A172 (cell line): ENCODE data around the gene ACHE. TPM values are rescaled to one million over a fixed set of nuclear protein-coding genes. Genes with fewer than 3 reads are reported as not detected.

Experiments
- DNase-seq: peaks from one replicate; pipeline ENCODE4 v3.0.0-alpha.2; 2015; ENCODE audit warnings: low spot score
- total RNA-seq: library from RNA; depleted of rRNA; stranded (reverse); fragments of >200 nt; shearing (Covaris generic); gene quantifications from 2 replicates; pipeline ENCODE4 v1.2.3, GENCODE V29; 2014

The ACHE gene
- total RNA-seq, 1 experiment from 2014 or later: 1.5 TPM

DNA sequence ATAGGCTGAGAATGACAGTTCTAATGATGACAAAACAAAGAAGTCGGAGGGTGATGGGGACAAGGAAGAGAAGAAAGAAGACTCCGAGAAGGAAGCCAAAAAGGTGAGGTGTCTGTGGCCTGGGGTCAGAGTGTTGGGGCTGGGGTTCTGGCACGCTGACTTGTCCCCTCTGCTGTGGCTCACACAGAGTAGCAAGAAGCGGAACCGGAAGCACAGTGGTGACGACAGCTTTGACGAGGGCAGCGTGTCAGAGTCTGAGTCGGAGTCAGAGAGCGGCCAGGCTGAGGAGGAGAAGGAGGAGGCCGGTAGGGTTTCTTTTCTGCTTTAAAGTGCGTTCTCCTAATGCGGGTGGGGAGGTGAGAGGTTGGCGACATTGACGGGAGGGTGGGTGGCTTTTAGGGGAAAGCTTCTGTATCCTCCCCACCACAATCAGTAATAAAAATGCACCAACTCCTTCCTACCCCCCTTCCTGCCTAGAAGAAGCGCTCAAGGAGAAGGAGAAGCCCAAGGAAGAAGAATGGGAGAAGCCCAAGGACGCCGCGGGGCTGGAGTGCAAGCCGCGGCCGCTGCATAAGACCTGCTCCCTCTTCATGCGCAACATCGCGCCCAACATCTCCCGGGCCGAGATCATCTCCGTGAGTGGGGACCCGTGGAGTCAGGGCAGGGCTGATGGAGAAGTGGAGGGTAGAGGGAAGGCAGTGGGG is 10.8 kb downstream of the ACHE start:
- no peak for DNase-seq

DNA sequence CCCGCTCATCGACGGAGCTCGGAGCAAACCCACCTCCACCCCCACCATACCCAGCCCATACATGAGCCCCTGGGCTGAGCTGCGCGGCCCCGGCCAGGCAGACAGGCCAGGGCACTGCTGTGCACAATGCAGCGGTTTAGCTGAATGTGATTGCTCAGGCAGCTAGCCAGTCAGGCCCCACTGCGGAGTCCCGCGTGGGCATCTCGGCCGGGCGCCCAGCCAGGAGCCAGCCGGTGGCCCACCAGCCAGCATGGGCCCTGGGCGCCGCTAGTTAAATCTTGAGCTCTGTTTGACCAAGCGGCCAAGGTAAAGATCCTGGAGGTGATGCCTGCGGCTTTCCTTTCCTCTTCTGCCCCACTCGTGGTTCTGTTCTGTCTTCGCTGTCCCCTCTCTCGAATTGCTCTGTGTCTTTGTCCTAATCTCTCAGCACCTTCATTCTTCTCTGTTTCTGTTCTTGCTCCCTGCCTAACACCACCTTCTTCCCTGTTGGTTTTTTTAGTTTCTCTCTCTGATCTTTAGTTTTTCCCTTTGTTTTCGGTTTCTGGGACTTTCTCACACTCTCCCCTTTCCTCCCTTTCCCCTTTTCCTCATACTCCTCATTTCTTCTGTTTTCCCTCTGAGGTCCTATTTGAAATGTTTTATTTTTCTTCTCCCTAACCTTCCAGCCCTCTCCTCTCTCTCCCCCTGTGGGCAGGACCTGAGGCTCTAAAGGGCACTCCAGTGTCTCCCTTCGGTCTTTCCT is 12.7 kb downstream of the ACHE start:
- DNase-seq: no peak

DNA sequence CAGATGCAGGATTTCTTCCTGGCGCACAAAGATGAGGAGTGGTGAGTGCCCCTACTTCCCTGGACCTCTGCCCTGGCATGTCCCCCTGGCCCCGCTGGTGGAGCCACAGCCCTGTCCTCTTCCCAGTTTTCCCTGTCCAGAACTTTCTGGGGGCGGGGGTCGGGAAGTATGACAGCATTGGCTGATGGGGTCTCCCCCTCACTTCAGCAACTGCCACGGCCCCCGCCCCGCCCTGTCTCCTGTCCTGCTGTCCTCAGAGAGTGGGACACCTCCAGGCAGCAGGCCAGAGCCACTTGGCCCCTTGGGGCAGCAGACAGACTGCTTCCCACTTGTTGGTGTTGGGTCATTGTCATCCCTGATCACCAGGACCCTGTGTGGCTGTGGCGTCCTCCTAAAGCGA is 13.5 kb downstream of the ACHE start:
- no peak for DNase-seq

- DNase-seq: no peak
Observed at GRCh38 chr7:100881136-100881535, 14.6 kb downstream of the ACHE start.

DNA sequence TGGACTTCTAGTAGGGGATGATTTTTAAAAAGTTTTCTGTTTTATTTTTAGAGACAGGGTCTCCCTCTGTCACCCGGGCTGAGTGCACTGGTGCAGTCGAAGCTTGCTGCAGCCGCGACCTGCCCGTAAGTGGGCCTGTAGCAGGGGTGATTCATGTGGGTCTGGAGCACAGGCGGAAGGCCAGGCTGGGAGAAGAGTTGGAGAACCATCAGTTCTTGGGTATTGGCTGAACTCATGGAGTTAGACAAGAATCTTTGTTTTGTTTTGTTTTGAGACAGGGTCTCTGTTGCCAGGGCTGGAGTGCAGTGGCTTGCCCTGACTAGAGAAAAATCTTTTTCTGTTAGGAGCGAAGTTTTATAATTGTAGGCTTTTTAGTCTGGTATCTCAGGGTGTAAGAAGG is 15.0 kb downstream of the ACHE start:
- no peak for DNase-seq

DNA sequence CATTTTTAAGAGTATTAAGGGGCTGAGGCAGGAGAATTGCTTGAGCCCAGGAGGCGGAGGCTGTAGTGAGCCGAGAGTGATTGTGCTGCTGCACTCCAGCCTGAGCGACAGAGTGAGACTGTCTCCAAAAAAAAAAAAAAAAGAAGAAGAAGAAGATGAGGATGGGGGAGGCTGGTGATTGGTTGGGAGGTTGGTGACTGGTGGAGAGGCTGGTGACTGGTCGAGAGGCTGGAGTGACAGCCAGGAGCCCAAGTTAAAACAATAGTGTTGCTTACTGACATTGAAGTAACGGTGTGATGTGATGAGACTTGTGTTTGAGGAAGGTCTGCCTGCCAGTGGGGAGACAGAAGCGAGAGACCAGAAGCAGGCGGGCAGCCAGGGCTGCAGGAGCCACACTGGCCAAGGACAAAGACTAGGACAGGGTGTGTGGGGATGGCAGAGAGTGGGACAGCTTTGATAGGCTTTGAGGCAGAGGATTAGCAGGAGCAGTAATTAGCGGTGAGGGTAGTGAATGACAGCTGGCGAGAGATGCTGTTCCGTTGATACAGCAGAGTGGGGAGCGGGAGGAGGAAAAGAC is 15.9 kb downstream of the ACHE start:
- no peak for DNase-seq

DNA sequence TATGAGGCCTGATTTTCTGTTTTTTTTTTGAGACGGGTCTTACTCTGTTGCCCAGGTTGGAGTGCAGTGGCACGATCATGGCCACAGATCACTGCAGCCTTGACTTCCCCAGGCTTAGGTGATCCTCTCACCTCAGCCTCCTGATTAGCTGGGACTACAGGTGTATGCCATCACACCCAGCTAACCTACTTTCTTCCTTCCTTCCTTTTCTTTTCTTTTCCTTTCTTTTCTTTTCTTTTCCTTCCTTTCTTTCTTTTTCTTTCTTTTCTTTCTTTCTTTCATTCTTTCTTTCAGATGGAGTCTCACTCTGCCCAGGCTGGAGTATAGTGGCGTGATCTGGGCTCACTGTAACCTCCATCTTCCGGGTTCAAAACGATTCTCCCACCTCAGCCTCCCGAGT is 17.0 kb downstream of the ACHE start:
- DNase-seq: no peak

- DNase-seq: no peak
Observed at GRCh38 chr7:100878013-100878412, 17.7 kb downstream of the ACHE start.

GRCh38 chr7:100875356-100875751 is 20.3 kb downstream of the ACHE start:
- DNase-seq: peak; percentile 27

DNA sequence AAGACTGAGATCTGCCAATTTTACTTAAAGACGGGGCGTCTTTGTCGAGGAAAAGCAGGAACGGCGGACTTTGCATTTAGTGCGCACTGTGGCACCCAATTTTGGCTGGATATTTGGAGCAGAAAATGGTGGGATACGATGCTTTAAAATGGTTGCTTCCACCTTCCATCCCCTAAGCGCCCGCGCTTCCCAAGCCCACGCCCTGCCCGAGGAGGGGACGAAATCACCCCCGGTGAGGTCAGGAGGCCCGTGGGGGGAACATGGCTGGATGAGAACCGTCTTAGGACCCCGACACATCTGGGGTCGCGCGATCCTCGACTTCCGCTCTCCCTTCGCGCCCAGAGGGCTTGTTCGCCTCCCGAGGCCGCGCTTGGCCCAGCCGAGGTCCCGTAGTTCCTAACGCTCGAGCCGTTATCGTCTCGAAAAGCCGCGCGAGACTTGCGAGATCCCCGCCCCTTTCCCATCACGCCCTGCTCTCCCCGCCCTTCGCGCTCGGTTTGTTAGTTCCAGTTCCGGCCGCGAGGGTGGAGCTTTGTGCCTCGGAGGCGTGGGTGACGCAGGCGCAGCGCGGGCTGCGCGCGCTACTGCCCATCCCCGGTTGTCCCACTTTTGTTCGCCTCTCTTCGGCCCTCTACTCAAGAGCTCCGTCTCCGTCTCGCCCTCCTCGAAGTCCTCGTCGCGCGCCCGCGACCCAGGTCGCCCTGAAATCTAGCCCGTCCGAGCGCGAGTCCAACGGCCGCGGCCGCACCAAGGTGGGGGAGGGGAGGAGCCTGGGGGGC is 20.9 kb downstream of the ACHE start, which contains the start of gene SRRT:
Gene SRRT (plus strand): TSS at position 527 of the 779 bp plus-strand sequence. CDS start 488 bp downstream, outside the sequence.
- DNase-seq: peak; percentile 94

- DNase-seq: no peak
Observed at GRCh38 chr7:100874300-100874576, 21.4 kb downstream of the ACHE start.

DNA sequence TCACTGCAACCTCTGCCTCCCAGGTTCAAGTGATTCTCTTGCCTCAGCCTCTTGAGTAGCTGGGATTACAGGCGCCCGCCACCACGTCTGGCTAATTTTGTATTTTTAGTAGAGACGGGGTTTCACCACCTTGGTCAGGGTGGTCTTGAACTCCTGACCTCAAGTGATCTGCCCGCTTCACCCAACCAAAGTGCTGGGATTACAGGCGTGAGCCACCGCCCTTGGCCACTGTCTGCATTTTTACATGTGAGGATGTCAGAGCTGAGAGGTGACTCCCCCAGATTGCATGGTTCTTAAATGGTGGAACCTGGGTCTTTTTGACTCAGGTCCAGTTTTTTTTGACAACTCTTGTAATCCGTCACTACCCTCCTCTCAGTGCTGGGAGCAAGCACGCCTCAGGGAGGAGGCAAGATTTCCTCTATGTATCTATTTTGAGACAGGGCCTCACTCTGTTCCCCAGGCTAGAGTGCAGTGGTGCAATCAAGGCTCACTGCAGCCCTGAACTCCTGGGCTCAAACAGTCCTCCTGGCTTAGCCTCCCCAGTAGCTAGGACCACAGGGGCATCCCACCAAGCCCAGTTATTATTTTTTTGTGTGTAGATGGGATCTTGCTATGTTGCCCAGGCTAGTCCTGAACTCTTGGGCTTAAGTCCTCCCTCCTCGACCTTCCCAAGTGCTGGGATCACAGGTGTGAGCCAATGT is 21.9 kb downstream of the ACHE start:
- DNase-seq: no peak

DNA sequence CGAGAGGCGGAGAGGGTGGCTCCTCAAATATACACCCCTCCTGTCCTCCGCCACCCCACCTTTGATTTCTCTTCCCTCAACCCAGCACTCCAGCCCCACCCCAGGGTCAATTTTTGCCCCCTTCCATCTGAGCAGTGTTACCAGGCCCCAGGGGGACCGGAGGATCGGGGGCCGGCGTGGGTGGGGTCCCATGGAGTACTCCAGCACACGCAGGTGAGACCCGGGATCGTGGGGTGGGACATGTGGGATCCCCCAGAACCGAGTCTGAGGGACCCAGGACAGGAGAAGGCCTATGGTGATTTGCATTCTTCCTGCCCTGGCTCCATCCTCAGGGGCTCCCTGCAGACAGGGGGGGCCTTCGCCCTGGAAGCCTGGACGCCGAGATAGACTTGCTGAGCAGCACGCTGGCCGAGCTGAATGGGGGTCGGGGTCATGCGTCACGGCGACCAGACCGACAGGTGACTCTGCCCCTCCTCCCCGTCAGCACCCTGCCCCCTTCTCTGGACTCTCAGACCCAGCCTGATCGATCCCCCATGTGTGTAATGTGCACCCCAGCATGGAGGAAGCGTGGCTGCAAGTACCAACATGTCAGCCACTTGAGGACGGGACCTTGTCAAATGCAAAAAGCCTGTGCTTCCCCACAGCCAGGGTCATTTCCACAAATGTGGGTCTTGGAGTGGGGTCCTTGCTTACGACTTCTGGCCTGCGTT is 27.8 kb downstream of the ACHE start:
- DNase-seq: no peak

DNA sequence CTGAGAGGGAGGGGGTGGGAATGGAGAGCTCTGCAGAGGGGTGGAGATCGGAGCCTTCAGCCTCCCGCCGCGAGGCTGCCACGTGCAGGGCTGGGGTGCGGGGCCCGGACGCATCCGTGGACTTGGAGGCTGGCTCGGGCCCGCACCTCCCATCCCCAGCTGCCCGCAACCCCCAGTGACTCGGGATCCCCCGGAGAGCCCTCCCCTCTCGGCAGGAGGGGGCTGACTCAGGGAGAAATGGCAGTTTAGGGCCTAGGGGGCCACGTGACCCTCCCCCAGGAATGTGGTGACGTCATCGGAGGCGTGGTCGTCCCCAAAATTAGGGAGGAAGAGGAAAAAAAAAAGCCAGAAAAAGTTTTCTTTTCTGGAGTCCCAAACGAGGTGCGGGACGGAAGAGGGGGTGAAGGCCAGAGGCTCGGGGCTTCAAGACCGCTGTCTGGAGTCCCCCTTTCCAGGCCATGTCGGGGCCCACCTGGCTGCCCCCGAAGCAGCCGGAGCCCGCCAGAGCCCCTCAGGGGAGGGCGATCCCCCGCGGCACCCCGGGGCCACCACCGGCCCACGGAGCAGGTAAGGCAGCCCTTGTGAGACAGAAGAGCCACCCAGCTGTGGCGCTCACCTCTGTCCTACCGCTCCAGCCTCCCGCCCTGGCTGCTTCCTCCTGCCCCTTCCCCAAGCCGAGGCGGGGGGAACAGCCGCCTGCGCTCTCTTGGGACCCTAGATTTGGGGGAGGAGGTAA is 28.5 kb downstream of the ACHE start, which contains the start of gene TRIP6:
Gene TRIP6 (plus strand): TSS at position 348 of the 736 bp plus-strand sequence. CDS start 111 bp downstream, at position 459.
- peak; percentile 95 for DNase-seq

DNA sequence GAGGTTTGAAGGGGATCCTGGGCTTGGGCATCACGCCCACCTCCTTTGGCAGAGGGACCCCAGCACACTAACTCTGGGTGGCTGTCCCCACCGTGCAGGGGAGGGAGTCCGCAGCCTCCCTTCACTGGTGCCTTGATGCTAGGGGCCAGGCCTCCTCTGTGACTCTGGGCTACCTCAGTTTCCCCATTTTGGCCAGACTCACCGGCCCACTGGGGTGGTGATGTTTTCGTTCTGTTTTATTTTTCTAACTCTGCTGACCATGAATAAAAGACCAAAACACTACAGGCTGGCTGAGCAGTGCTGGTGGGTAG is 29.0 kb downstream of the ACHE start:
- DNase-seq: no peak

- DNase-seq: peak; percentile 87
Observed at GRCh38 chr7:100865938-100866728, 29.6 kb downstream of the ACHE start.

DNA sequence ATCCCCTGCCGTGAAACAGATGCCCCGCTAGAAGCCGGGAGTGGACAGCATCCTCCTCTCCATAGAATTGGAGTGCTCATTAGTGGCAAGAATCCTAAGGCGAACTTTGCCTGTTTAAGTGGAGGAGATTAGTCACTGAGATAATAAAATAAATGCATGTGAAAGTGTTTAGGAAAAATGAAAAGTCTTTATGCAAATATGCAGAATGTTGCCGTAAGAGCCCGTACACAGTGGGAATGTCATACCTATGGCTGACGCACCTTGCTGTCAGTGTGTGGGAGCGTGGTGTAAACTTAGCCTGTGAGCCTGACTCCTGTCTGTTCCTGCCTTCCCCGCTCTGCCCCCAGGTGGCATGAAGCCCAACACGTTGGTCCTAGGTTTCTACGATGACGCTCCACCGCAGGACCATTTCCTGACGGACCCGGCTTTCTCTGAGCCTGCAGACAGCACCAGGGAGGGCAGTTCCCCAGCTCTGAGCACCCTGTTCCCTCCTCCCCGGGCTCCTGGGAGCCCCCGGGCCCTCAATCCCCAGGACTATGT is 30.2 kb downstream of the ACHE start:
- peak; percentile 83 for DNase-seq

GRCh38 chr7:100864263-100864845 is 31.3 kb downstream of the ACHE start:
- DNase-seq: no peak

DNA sequence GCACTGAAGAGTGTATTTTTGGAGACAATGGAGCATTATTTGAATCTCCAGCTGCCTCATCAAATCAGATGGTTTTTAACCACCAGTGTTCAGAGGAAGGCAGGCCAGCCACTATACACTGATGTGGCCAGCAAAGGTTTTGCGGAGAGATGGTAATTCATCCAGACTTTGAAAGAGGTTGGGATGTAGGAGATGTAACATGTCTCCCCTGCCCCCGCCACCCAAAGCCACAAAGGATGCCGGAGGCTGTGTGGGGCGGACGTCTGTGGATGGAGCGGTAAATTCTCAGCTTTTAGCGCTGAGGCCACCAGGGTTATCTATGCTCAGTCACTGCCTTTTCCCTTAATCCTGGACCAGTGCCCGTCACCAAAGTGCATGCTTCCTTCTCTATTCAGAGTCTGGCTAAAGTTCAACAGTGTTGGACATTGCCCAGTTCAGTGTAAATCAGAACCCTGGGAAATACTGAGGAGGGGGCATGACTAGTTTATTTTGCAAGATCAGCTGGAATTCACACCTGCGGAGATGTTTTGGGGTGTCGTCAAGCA is 32.2 kb downstream of the ACHE start:
- DNase-seq: peak; percentile 95
